HG03565 (cell line): ENCODE results near the gene FGF2.
"Not testable (repeated sequence)": the region's sequence is repeated elsewhere in the genome, so short reads cannot be mapped to it uniquely, and the experiment has no call there.

Experiments
- ATAC-seq: cut with Tn5 transposase; IDR thresholded peaks from one replicate; pipeline ENCODE4 v1.9.1; 2021; ENCODE audit warnings: mild to moderate bottlenecking, moderate library complexity; ENCODE audit not compliant: unreplicated experiment

The FGF2 gene

GRCh38 chr4:122812823-122813222 lies 13.8 kb upstream of the FGF2 start:
- not testable (repeated sequence) for ATAC-seq

- ATAC-seq, result peak; percentile 97
These were observed 12.2 kb upstream of the FGF2 start for GRCh38 chr4:122814426-122814825.

- ATAC-seq, result no peak
These were observed 11.4 kb upstream of the FGF2 start for GRCh38 chr4:122815248-122815647.

- no peak for ATAC-seq
These were observed 10.2 kb upstream of the FGF2 start for GRCh38 chr4:122816476-122816875.

GRCh38 chr4:122819708-122820449 lies 6.8 kb upstream of the FGF2 start:
- ATAC-seq, result no peak

- no peak for ATAC-seq
These were observed 5.5 kb upstream of the FGF2 start for GRCh38 chr4:122821092-122821491.

GRCh38 chr4:122822466-122822865 lies 4.2 kb upstream of the FGF2 start:
- ATAC-seq, result no peak

GRCh38 chr4:122823476-122823875 lies 3.2 kb upstream of the FGF2 start:
- no peak for ATAC-seq

- ATAC-seq, result no peak
These were observed 2.0 kb upstream of the FGF2 start for GRCh38 chr4:122824616-122825015.

GRCh38 chr4:122826079-122826527 lies 528 bp upstream of the FGF2 start:
- ATAC-seq, result no peak

GRCh38 chr4:122827258-122827878 lies 737 bp downstream of the FGF2 start:
- ATAC-seq, result peak; percentile 33

- ATAC-seq, result peak; percentile 86
These were observed 1.4 kb downstream of the FGF2 start for GRCh38 chr4:122827879-122828601.

- no peak for ATAC-seq
These were observed 3.9 kb downstream of the FGF2 start for GRCh38 chr4:122830426-122831095.

- no peak for ATAC-seq
These were observed 5.0 kb downstream of the FGF2 start for GRCh38 chr4:122831515-122832196.

- ATAC-seq, result no peak
These were observed 6.1 kb downstream of the FGF2 start for GRCh38 chr4:122832732-122833131.

- ATAC-seq, result no peak
These were observed 7.4 kb downstream of the FGF2 start for GRCh38 chr4:122833999-122834398.

GRCh38 chr4:122836941-122837340 lies 10.3 kb downstream of the FGF2 start:
- ATAC-seq, result no peak

GRCh38 chr4:122838034-122838433 lies 11.4 kb downstream of the FGF2 start:
- no peak for ATAC-seq

- no peak for ATAC-seq
These were observed 15.8 kb downstream of the FGF2 start for GRCh38 chr4:122842392-122842791.

- ATAC-seq, result no peak
These were observed 16.4 kb downstream of the FGF2 start for GRCh38 chr4:122842984-122843531.
